ENCODE data around the gene COPS7A. TPM values are rescaled to one million over a fixed set of nuclear protein-coding genes. Genes with fewer than 3 reads are reported as not detected.

The COPS7A gene
- 44.2 to 60.2 TPM (median 57.6 TPM) in 5 replicates for total RNA-seq (2022; extraction: Qiagen RNA extraction)

GRCh38 chr12:6723607-6724408 lies at the start of gene COPS7A:
Gene COPS7A, plus strand, starts transcription at chr12:6724046. Its CDS starts 611 bp downstream, at chr12:6724657.

GRCh38 chr12:6688999-6689882 lies 34.6 kb upstream of the COPS7A start, which contains the start of gene ZNF384:
Gene ZNF384, minus strand, starts transcription at chr12:6689375. Its CDS starts 9,855 bp downstream, at chr12:6679520.

GRCh38 chr12:6700646-6701051 lies 23.2 kb upstream of the COPS7A start, which contains the start of gene PIANP:
Gene PIANP, minus strand, starts transcription at chr12:6700815. Its CDS starts 2,754 bp downstream, at chr12:6698061.

GRCh38 chr12:6752921-6753771 lies 29.3 kb downstream of the COPS7A start, which contains the start of gene MLF2:
Gene MLF2, minus strand, starts transcription at chr12:6753141. Its CDS starts 807 bp downstream, at chr12:6752334.

GRCh38 chr12:6765634-6766581 lies 42.1 kb downstream of the COPS7A start, which contains the start of gene PTMS:
Gene PTMS, plus strand, starts transcription at chr12:6766363. Its CDS starts 343 bp downstream, at chr12:6766706.

GRCh38 chr12:6772331-6772695 lies 48.5 kb downstream of the COPS7A start, which contains the start of gene LAG3:
Gene LAG3, plus strand, starts transcription at chr12:6772520. Its CDS starts 333 bp downstream, at chr12:6772853.

Other genes starting within 250 kb of the COPS7A start
- gene MRPL51, start 230.8 kb upstream of the COPS7A start, total RNA-seq (2022; extraction: Qiagen RNA extraction): 286 to 313 TPM (median 305 TPM) in 5 replicates
- gene NCAPD2, start 229.9 kb upstream of the COPS7A start, total RNA-seq (2022; extraction: Qiagen RNA extraction): 56.1 to 74.5 TPM (median 68.1 TPM) in 5 replicates
- 6,866 to 9,447 TPM (median 8,977 TPM) in 5 replicates for gene GAPDH, start 189.5 kb upstream of the COPS7A start, total RNA-seq (2022; extraction: Qiagen RNA extraction)
- 1.9 to 3.0 TPM (median 2.6 TPM) in 5 replicates for gene IFFO1, start 168.0 kb upstream of the COPS7A start, total RNA-seq (2022; extraction: Qiagen RNA extraction)
- gene NOP2, start 155.8 kb upstream of the COPS7A start, total RNA-seq (2022; extraction: Qiagen RNA extraction): 98.9 to 109 TPM (median 105 TPM) in 5 replicates
- gene CHD4, start 116.7 kb upstream of the COPS7A start, total RNA-seq (2022; extraction: Qiagen RNA extraction): 62.1 to 82.8 TPM (median 64.0 TPM) in 5 replicates
- gene LPAR5, start 88.1 kb upstream of the COPS7A start, total RNA-seq (2022; extraction: Qiagen RNA extraction): 0.45 to 0.81 TPM (median 0.70 TPM) in 5 replicates
- 0.11 to 0.34 TPM (median 0.16 TPM) in 5 replicates for gene ACRBP, start 76.6 kb upstream of the COPS7A start, total RNA-seq (2022; extraction: Qiagen RNA extraction)
- gene ING4, start 60.9 kb upstream of the COPS7A start, total RNA-seq (2022; extraction: Qiagen RNA extraction): 13.6 to 21.5 TPM (median 16.8 TPM) in 5 replicates
- 53.9 to 63.5 TPM (median 60.1 TPM) in 5 replicates for gene ZNF384, start 34.7 kb upstream of the COPS7A start, total RNA-seq (2022; extraction: Qiagen RNA extraction)
- 0.68 to 1.2 TPM (median 0.92 TPM) in 5 replicates for gene PIANP, start 23.2 kb upstream of the COPS7A start, total RNA-seq (2022; extraction: Qiagen RNA extraction)
- gene MLF2, start 29.1 kb downstream of the COPS7A start, total RNA-seq (2022; extraction: Qiagen RNA extraction): 259 to 324 TPM (median 305 TPM) in 5 replicates
- gene PTMS, start 42.3 kb downstream of the COPS7A start, total RNA-seq (2022; extraction: Qiagen RNA extraction): 629 to 1,030 TPM (median 870 TPM) in 5 replicates
- 0.65 to 2.0 TPM (median 1.3 TPM) in 5 replicates for gene LAG3, start 48.5 kb downstream of the COPS7A start, total RNA-seq (2022; extraction: Qiagen RNA extraction)
- 0.03 TPM in 1 of 5 replicates, not detected in the others for gene CD4, start 65.5 kb downstream of the COPS7A start, total RNA-seq (2022; extraction: Qiagen RNA extraction)
- gene GPR162, start 97.8 kb downstream of the COPS7A start, total RNA-seq (2022; extraction: Qiagen RNA extraction): 0.27 to 0.57 TPM (median 0.42 TPM) in 5 replicates
- 21.7 to 32.2 TPM (median 30.7 TPM) in 5 replicates for gene P3H3, start 104.4 kb downstream of the COPS7A start, total RNA-seq (2022; extraction: Qiagen RNA extraction)
- gene GNB3, start 116.9 kb downstream of the COPS7A start, total RNA-seq (2022; extraction: Qiagen RNA extraction): 0.72 to 3.3 TPM (median 2.2 TPM) in 5 replicates
- 80.3 to 93.7 TPM (median 82.1 TPM) in 5 replicates for gene CDCA3, start 127.2 kb downstream of the COPS7A start, total RNA-seq (2022; extraction: Qiagen RNA extraction)
- gene USP5, start 128.1 kb downstream of the COPS7A start, total RNA-seq (2022; extraction: Qiagen RNA extraction): 77.6 to 88.5 TPM (median 80.3 TPM) in 5 replicates
- 1,409 to 1,690 TPM (median 1,628 TPM) in 5 replicates for gene TPI1, start 143.5 kb downstream of the COPS7A start, total RNA-seq (2022; extraction: Qiagen RNA extraction)
- 17.4 to 28.9 TPM (median 28.5 TPM) in 5 replicates for gene SPSB2, start 149.3 kb downstream of the COPS7A start, total RNA-seq (2022; extraction: Qiagen RNA extraction)
- gene LRRC23, start 180.8 kb downstream of the COPS7A start, total RNA-seq (2022; extraction: Qiagen RNA extraction): 16.5 to 20.4 TPM (median 16.8 TPM) in 5 replicates
- gene ENO2, start 190.5 kb downstream of the COPS7A start, total RNA-seq (2022; extraction: Qiagen RNA extraction): 41.3 to 46.2 TPM (median 44.7 TPM) in 5 replicates
- 51.6 to 79.2 TPM (median 76.7 TPM) in 5 replicates for gene ATN1, start 203.9 kb downstream of the COPS7A start, total RNA-seq (2022; extraction: Qiagen RNA extraction)
- gene RNU7-1, start 219.8 kb downstream of the COPS7A start, total RNA-seq (2022; extraction: Qiagen RNA extraction): not detected in 5 replicates
- gene C12orf57, start 220.0 kb downstream of the COPS7A start, total RNA-seq (2022; extraction: Qiagen RNA extraction): 264 to 326 TPM (median 313 TPM) in 5 replicates
- gene PTPN6, start 227.3 kb downstream of the COPS7A start, total RNA-seq (2022; extraction: Qiagen RNA extraction): 9.3 to 14.3 TPM (median 12.6 TPM) in 5 replicates
- gene PHB2, start 246.6 kb downstream of the COPS7A start, total RNA-seq (2022; extraction: Qiagen RNA extraction): 293 to 340 TPM (median 337 TPM) in 5 replicates
- 59.7 to 67.3 TPM (median 63.4 TPM) in 5 replicates for gene EMG1, start 246.9 kb downstream of the COPS7A start, total RNA-seq (2022; extraction: Qiagen RNA extraction)

All from A549 treated with CORT108297 at 1 μM for 4 hours (cell line).